Smooth muscle cell (in vitro differentiated cells): ENCODE results near the gene IRAK2. TPM values are rescaled to one million over a fixed set of nuclear protein-coding genes. Genes with fewer than 3 reads are reported as not detected.

ENCODE experiments used
- DNase-seq: peaks from one replicate; lab custom pipeline; 2025; ENCODE audit not compliant: unreplicated experiment; lab: John Stamatoyannopoulos, UW
- H2AFZ ChIP-seq: fragments of 200-600 bp; sonication (generic); 2 replicates; pipeline ENCODE4 v1.6.0; 2016; ENCODE audit warnings: antibody characterized with exemption, low read depth, mild to moderate bottlenecking
- H3F3A ChIP-seq: fragments of 200-600 bp; sonication (generic); 2 replicates; pipeline ENCODE4 v1.6.0; 2017; ENCODE audit warnings: antibody characterized with exemption, low read depth
- H3K27ac ChIP-seq: fragments of 200-600 bp; sonication (generic); 2 replicates; pipeline ENCODE4 v1.5.1; 2016; ENCODE audit warnings: low read depth, mild to moderate bottlenecking
- H3K27me3 ChIP-seq: fragments of 200-600 bp; sonication (generic); 2 replicates; pipeline ENCODE4 v1.6.1; 2016; ENCODE audit warnings: low read depth, mild to moderate bottlenecking
- H3K36me3 ChIP-seq: fragments of 200-600 bp; sonication (generic); 2 replicates; pipeline ENCODE4 v1.5.1; 2016; ENCODE audit warnings: low read depth
- H3K4me1 ChIP-seq: fragments of 200-600 bp; sonication (generic); 2 replicates; pipeline ENCODE4 v1.5.1; 2016; ENCODE audit warnings: low read depth
- H3K4me2 ChIP-seq: fragments of 200-600 bp; sonication (generic); 2 replicates; pipeline ENCODE4 v1.6.0; 2016; ENCODE audit warnings: mild to moderate bottlenecking
- H3K4me3 ChIP-seq: fragments of 200-600 bp; sonication (generic); 2 replicates; pipeline ENCODE4 v1.5.1; 2016; ENCODE audit warnings: mild to moderate bottlenecking
- H3K79me2 ChIP-seq: fragments of 200-600 bp; sonication (generic); 2 replicates; pipeline ENCODE4 v1.6.0; 2016; ENCODE audit warnings: low read depth, mild to moderate bottlenecking
- H3K9ac ChIP-seq: fragments of 200-600 bp; sonication (generic); 2 replicates; pipeline ENCODE4 v1.6.0; 2016; ENCODE audit warnings: low read depth
- H3K9me3 ChIP-seq: fragments of 200-600 bp; sonication (generic); replicated peaks from 2 replicates; pipeline ENCODE4 v1.5.1; 2016; ENCODE audit warnings: low read depth
- H4K20me1 ChIP-seq: fragments of 200-600 bp; sonication (generic); 2 replicates; pipeline ENCODE4 v1.6.0; 2016; ENCODE audit warnings: low read depth
- WGBS: methylation state at CpG from one replicate; pipeline ENCODE4 v1.1.7; 2016; ENCODE audit warnings: low lambda C conversion rate; 5-methylcytosine and 5-hydroxymethylcytosine counted together
- polyA plus RNA-seq: library from polyadenylated mRNA; unstranded; fragments of >200 nt; fragmentation: Nextera tagmentation; extraction: Ambion mirVana; gene quantifications from 2 replicates; pipeline ENCODE4 v1.2.1, GENCODE V29; 2016
- total RNA-seq: library from RNA; depleted of rRNA; stranded (reverse); fragments of >200 nt; gene quantifications from 2 replicates; pipeline ENCODE4 v1.2.3, GENCODE V29; 2014
- TF ChIP-seq, protein P1 (sequence below): fragments of 200-600 bp; sonication (generic); IDR thresholded peaks from 2 replicates; pipeline ENCODE4 v1.5.1; 2017; ENCODE audit warnings: borderline replicate concordance, mild to moderate bottlenecking, antibody characterized with exemption; ENCODE audit not compliant: insufficient read depth, poor library complexity, severe bottlenecking

Gene IRAK2
- total and polyA plus RNA-seq, 2 experiments from 2014 or later, result 3.3 to 3.4 TPM

DNA sequence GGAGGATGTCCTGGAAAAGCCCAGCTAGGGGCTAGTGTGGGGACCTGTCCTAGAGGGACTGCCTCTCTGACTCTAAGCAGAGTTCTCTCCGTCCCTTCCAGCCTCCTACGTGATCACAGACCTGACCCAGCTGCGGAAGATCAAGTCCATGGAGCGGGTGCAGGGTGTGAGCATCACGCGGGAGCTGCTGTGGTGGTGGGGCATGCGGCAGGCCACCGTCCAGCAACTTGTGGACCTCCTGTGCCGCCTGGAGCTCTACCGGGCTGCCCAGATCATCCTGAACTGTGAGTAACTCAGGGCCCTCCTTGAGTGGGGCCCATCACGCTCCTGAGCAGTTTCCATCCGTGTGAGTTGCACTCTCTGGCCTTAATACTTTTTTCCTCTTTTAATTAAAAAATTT is 13.0 kb downstream of the IRAK2 start:
- no peaks in the 10 kb centered on the region for H3K27me3 ChIP-seq
- no peaks in the 10 kb centered on the region for H3K4me1 ChIP-seq
- TF ChIP-seq, protein P1, sequence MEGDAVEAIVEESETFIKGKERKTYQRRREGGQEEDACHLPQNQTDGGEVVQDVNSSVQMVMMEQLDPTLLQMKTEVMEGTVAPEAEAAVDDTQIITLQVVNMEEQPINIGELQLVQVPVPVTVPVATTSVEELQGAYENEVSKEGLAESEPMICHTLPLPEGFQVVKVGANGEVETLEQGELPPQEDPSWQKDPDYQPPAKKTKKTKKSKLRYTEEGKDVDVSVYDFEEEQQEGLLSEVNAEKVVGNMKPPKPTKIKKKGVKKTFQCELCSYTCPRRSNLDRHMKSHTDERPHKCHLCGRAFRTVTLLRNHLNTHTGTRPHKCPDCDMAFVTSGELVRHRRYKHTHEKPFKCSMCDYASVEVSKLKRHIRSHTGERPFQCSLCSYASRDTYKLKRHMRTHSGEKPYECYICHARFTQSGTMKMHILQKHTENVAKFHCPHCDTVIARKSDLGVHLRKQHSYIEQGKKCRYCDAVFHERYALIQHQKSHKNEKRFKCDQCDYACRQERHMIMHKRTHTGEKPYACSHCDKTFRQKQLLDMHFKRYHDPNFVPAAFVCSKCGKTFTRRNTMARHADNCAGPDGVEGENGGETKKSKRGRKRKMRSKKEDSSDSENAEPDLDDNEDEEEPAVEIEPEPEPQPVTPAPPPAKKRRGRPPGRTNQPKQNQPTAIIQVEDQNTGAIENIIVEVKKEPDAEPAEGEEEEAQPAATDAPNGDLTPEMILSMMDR, result no peak
- no peaks in the 10 kb centered on the region for H3K79me2 ChIP-seq
- no peaks in the 10 kb centered on the region for H4K20me1 ChIP-seq
- H3K36me3 ChIP-seq, result no peaks in the 10 kb centered on the region
- no peaks in the 10 kb centered on the region for H3K9me3 ChIP-seq
- H3K4me2 ChIP-seq, result no peak overlapping the region
- H3F3A ChIP-seq, result no peaks in the 10 kb centered on the region
- DNase-seq, result no peak
- H2AFZ ChIP-seq, result no peak overlapping the region
- no peak overlapping the region for H3K27ac ChIP-seq
- WGBS, result 92% methylated on average over 9 of the region's 12 CpGs
- H3K9ac ChIP-seq, result no peak overlapping the region
- H3K4me3 ChIP-seq, result no peak overlapping the region

DNA sequence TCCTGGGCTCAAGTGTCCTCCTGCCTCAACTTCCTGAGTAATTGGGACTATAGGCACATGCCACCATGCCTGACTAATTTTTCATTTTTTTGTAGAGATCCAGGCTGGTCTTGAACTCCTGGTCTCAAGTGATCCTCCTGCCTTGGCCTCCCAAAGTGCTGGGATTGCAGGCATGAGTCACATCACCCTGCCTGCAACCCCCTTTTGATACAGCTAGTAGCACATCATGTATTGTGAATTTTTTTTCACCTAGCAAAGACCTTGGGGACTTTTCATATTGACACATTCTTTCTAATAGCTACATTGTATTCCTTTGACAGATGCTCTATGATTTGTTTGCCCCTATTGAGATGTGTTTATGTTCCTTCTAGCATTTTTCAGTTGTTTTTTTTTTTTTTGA is 14.2 kb downstream of the IRAK2 start:
- no peaks in the 10 kb centered on the region for H3K9me3 ChIP-seq
- H3K27me3 ChIP-seq, result no peaks in the 10 kb centered on the region
- H3K9ac ChIP-seq, result no peak overlapping the region
- TF ChIP-seq, protein P1, result no peak
- no peak overlapping the region for H3K4me3 ChIP-seq
- no peaks in the 10 kb centered on the region for H3K79me2 ChIP-seq
- DNase-seq, result no peak
- H4K20me1 ChIP-seq, result no peaks in the 10 kb centered on the region
- H3K27ac ChIP-seq, result no peak overlapping the region
- H3K4me1 ChIP-seq, result no peaks in the 10 kb centered on the region
- no peak overlapping the region for H2AFZ ChIP-seq
- H3F3A ChIP-seq, result no peaks in the 10 kb centered on the region
- H3K4me2 ChIP-seq, result no peak overlapping the region
- no peaks in the 10 kb centered on the region for H3K36me3 ChIP-seq

DNA sequence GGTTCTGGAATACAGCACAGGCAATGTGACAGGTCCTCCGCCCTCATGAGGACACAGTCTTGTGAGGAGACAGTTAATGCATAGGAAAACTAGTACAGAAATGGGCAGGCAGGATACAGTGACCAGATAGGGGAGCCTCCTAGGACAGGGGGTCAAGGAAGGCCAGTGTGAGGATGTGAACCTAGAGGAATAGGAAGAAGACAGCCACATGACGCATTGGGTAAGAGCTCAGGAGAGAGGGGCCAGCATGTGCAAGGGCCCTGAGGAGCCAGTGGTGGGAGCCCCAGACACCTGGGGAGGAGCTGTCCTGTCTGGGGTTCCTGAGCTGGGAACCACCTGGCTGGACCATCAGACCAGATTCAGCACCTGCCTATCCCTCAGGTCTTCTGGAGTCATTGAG is 15.6 kb downstream of the IRAK2 start:
- Histone ChIP-seq H3K4me2 (no peak overlapping the region), H4K20me1 (no peaks in the 10 kb centered on the region), H3K4me1 (no peaks in the 10 kb centered on the region), H3K9ac (no peak overlapping the region), H3K79me2 (no peaks in the 10 kb centered on the region), H3K9me3 (no peaks in the 10 kb centered on the region), H3K36me3 (no peaks in the 10 kb centered on the region), H2AFZ (no peak overlapping the region), H3F3A (no peaks in the 10 kb centered on the region), H3K27me3 (no peaks in the 10 kb centered on the region), H3K27ac (no peak overlapping the region), H3K4me3 (no peak overlapping the region)
- no peak for DNase-seq
- TF ChIP-seq, protein P1, result no peak
- 94% methylated on average over 2 of the region's 2 CpGs for WGBS

DNA sequence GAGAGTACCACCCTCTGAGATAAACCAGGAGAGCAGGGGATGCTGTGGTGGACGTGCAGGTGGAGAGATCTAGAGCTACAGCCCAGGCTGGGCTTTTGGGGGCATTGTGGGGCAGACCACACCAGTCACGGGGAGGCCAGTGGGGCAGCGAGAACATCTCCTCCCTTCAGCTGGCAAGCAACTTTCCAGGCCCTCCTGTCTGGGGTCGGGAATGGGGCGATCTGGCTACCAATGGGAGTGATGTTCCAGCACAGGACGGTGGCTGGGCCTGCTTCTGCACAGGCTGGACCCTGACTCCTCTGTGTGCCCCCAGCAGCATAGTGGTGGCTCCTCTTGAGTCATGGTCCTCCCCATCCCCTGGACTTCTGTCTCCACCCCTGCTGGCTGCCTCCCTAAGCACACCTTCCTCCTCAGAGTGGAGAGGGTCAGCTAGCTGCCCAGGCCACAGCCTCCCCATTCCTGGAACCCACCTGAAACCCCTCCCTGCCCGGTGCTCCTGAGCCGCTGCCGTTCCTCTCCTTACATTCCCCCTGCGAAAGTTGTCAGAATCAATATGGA is 16.1 kb downstream of the IRAK2 start:
- WGBS, result 90% methylated on average over 10 of the region's 10 CpGs
- H2AFZ ChIP-seq, result no peak overlapping the region
- no peak overlapping the region for H3K4me2 ChIP-seq
- H3K9me3 ChIP-seq, result no peaks in the 10 kb centered on the region
- no peaks in the 10 kb centered on the region for H3F3A ChIP-seq
- no peaks in the 10 kb centered on the region for H3K4me1 ChIP-seq
- H4K20me1 ChIP-seq, result no peaks in the 10 kb centered on the region
- no peaks in the 10 kb centered on the region for H3K79me2 ChIP-seq
- TF ChIP-seq, protein P1, result no peak
- no peaks in the 10 kb centered on the region for H3K27me3 ChIP-seq
- DNase-seq, result no peak
- H3K9ac ChIP-seq, result no peak overlapping the region
- no peaks in the 10 kb centered on the region for H3K36me3 ChIP-seq
- H3K4me3 ChIP-seq, result no peak overlapping the region
- no peak overlapping the region for H3K27ac ChIP-seq
